Dendritic cell treated with granulocyte-macrophage colony-stimulating factor and Interleukin-4, amounts not matched to agents 40 ng/mL and 50 ng/mL, for 4 days (primary cell): ENCODE measurements around the gene NAGS.
A peak's percentile ranks its signal among the peaks of the same experiment; 100 is the strongest.
"Not testable (repeated sequence)": the region's sequence is repeated elsewhere in the genome, so short reads cannot be mapped to it uniquely, and the experiment has no call there.

ENCODE experiments used
- H3K27ac Mint-ChIP-seq: one replicate; pipeline ENCODE4 v1.8.0; 2022; ENCODE audit warnings: mild to moderate bottlenecking, mixed read lengths
- H3K27me3 Mint-ChIP-seq: one replicate; pipeline ENCODE4 v1.8.0; 2022; ENCODE audit warnings: mild to moderate bottlenecking, mixed read lengths
- H3K36me3 Mint-ChIP-seq: one replicate; pipeline ENCODE4 v1.8.0; 2022; ENCODE audit warnings: low read depth, mixed read lengths
- H3K4me1 Mint-ChIP-seq: one replicate; pipeline ENCODE4 v1.8.0; 2022; ENCODE audit warnings: low read depth, mixed read lengths
- H3K4me3 Mint-ChIP-seq: one replicate; pipeline ENCODE4 v1.8.0; 2022; ENCODE audit warnings: mild to moderate bottlenecking, moderate library complexity, mixed read lengths
- H3K9me3 Mint-ChIP-seq: one replicate; pipeline ENCODE4 v1.8.0; 2022; ENCODE audit warnings: mixed read lengths
- intact Hi-C: fragments of 100-400 bp; cut with micrococcal nuclease; formaldehyde crosslinking; loops from one replicate; pipeline ENCODE4 v1.15.0; 2022

NAGS gene

DNA sequence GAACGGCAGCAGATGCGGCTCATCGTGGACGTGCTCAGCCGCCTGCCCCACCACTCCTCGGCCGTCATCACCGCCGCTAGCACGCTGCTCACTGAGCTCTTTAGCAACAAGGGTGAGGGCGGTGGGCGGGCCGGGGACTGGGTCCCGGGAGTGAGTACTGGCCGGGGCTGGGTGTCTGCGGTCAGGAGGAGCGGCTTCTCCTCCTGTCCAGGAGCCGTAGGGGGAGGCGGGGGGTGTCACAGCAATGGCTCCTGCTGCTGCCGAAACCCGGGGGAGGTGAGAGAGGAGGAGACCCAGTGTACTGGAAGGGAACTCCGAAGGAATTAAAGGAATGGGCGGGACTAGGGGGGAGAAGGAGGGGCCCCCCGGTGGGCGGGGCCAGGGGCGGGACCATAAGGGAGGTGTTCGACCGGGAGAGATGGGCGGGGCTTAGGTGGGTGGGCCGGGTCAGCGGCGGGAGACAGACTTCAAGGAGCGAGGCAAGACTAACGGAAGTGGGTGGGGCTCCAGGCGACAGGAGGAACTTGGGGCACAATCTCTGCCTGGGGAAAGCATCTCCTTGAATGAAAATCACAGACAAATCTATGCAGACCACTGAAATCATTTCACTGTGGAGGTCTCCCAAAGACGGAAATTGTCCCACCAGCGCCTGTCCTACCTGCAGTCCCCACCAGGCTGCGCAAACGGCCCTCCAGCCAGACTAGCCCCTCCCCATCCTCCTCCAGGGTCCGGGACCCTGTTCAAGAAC is 2.4 kb downstream of the NAGS start:
- H3K4me1 Mint-ChIP-seq = peaks cover 70% of the 10 kb centered on the region
- peaks cover 39% of the 10 kb centered on the region for H3K36me3 Mint-ChIP-seq
- H3K27ac Mint-ChIP-seq = peak overlapping the region; percentile 84
- H3K4me3 Mint-ChIP-seq = peak overlapping the region; percentile 84
- intact Hi-C loops = loop anchor here (2.0 kb wide), 1 partner anchor 64 kb away; the partner anchor contains the start of gene G6PC3
- H3K27me3 Mint-ChIP-seq = peaks cover 42% of the 10 kb centered on the region
- H3K9me3 Mint-ChIP-seq = no peaks in the 10 kb centered on the region

- Mint-ChIP-seq H3K27ac (peak overlapping the region; percentile 84), H3K27me3 (peaks cover 34% of the 10 kb centered on the region), H3K4me3 (peak overlapping the region; percentile 84), H3K36me3 (peaks cover 47% of the 10 kb centered on the region), H3K4me1 (peaks cover 70% of the 10 kb centered on the region), H3K9me3 (no peaks in the 10 kb centered on the region)
- intact Hi-C loops = loop anchor here (2.0 kb wide), 1 partner anchor 63 kb away; the partner anchor contains the start of gene G6PC3
These were observed 3.2 kb downstream of the NAGS start for GRCh38 chr17:44007346-44008204.

- peak overlapping the region; percentile 84 for H3K4me3 Mint-ChIP-seq
- peaks cover 31% of the 10 kb centered on the region for H3K27me3 Mint-ChIP-seq
- H3K36me3 Mint-ChIP-seq = peaks cover 52% of the 10 kb centered on the region
- peak overlapping the region; percentile 84 for H3K27ac Mint-ChIP-seq
- peaks cover 70% of the 10 kb centered on the region for H3K4me1 Mint-ChIP-seq
- H3K9me3 Mint-ChIP-seq = no peaks in the 10 kb centered on the region
- intact Hi-C loops = no loop called here
These were observed 3.9 kb downstream of the NAGS start for GRCh38 chr17:44008205-44008909.

DNA sequence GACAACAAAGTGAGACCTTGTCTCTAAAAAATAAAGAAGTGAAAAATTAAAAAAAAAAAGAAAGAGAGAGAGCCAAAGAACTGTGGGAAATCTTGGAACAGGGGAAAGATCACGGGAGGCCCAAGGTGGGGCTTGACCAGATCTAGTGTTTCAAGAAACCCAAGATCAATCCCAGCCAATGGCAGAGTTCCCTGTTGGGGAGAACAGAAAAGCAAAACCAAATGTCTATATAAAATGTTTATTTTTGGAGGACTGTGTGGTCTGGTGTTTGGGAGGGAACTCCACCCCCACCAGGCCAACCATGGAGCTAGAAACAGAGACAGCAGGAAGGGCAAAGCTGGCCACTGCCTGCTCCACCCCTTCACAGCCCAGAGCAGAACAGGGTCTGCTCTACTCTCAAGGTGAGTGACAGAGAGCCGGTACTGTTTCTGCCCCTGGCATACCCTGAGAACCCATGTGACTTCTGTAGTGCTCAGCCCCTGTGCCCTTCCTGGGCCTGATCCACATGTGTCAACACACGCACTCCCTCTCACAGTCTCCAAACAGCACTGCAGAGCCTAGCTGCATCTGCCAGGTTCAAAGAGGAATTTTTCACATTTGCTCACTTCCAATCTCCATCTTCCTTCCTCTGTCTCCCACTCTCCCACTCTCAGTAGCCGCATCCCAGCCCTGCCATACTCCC is 6.7 kb downstream of the NAGS start:
- no peak overlapping the region for H3K4me3 Mint-ChIP-seq
- peak overlapping the region; percentile 0 for H3K27ac Mint-ChIP-seq
- intact Hi-C loops = loop anchor here (10.0 kb wide), 1 partner anchor 104 kb away; no protein-coding TSS in a partner anchor
- H3K9me3 Mint-ChIP-seq = no peaks in the 10 kb centered on the region
- peaks cover 61% of the 10 kb centered on the region for H3K36me3 Mint-ChIP-seq
- H3K4me1 Mint-ChIP-seq = peaks cover 66% of the 10 kb centered on the region
- H3K27me3 Mint-ChIP-seq = peaks cover 6% of the 10 kb centered on the region

- Mint-ChIP-seq H3K4me3 (no peak overlapping the region), H3K27ac (no peak overlapping the region)
- intact Hi-C loops = loop anchor here (10.0 kb wide), 1 partner anchor 103 kb away; no protein-coding TSS in a partner anchor
These were observed 7.5 kb downstream of the NAGS start for GRCh38 chr17:44011876-44012275.

DNA sequence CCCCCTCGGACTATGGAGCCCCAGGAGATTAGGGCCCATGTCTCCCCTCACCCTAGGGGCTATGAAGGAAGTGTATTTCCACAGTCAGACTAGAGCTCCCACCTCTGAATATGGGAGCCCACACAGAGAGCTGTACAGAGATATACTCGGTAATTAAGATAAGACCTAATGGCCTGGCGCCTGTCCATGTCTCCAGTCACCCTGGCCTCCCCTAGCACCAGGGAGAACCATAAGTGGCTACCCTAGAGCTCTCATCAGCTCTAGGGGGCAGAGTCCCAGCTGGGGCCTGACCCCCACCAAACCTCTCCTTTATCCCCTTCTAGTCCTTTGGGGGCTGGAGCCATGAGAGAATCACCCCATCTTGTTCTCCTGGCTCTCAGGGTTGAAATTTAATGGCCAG is 8.0 kb downstream of the NAGS start:
- Mint-ChIP-seq H3K27ac (no peak overlapping the region), H3K9me3 (no peaks in the 10 kb centered on the region), H3K36me3 (peaks cover 61% of the 10 kb centered on the region), H3K4me1 (peaks cover 57% of the 10 kb centered on the region), H3K27me3 (peaks cover 2% of the 10 kb centered on the region), H3K4me3 (no peak overlapping the region)
- intact Hi-C loops = loop anchor here (10.0 kb wide), 1 partner anchor 102 kb away; no protein-coding TSS in a partner anchor

More at GRCh38 chr17:44011876-44012275, 7.5 kb downstream of the NAGS start:
- Mint-ChIP-seq H3K27me3 (peaks cover 2% of the 10 kb centered on the region), H3K4me1 (peaks cover 61% of the 10 kb centered on the region), H3K36me3 (peaks cover 61% of the 10 kb centered on the region), H3K9me3 (no peaks in the 10 kb centered on the region)

- Mint-ChIP-seq H3K27ac (no peak overlapping the region), H3K27me3 (peaks cover 2% of the 10 kb centered on the region), H3K4me1 (peaks cover 52% of the 10 kb centered on the region), H3K9me3 (no peaks in the 10 kb centered on the region), H3K4me3 (no peak overlapping the region), H3K36me3 (peaks cover 61% of the 10 kb centered on the region)
- intact Hi-C loops = loop anchor here (10.0 kb wide), 1 partner anchor 102 kb away; no protein-coding TSS in a partner anchor
These were observed 8.5 kb downstream of the NAGS start for GRCh38 chr17:44012874-44013273.

- intact Hi-C loops = loop anchor here (10.0 kb wide), 1 partner anchor 101 kb away; no protein-coding TSS in a partner anchor
- no peaks in the 10 kb centered on the region for H3K9me3 Mint-ChIP-seq
- peaks cover 2% of the 10 kb centered on the region for H3K27me3 Mint-ChIP-seq
- H3K4me1 Mint-ChIP-seq = peaks cover 40% of the 10 kb centered on the region
- peak overlapping the region; percentile 99 for H3K27ac Mint-ChIP-seq
- H3K4me3 Mint-ChIP-seq = peak overlapping the region; percentile 100
- peaks cover 50% of the 10 kb centered on the region for H3K36me3 Mint-ChIP-seq
These were observed 9.7 kb downstream of the NAGS start for GRCh38 chr17:44014133-44014436.

DNA sequence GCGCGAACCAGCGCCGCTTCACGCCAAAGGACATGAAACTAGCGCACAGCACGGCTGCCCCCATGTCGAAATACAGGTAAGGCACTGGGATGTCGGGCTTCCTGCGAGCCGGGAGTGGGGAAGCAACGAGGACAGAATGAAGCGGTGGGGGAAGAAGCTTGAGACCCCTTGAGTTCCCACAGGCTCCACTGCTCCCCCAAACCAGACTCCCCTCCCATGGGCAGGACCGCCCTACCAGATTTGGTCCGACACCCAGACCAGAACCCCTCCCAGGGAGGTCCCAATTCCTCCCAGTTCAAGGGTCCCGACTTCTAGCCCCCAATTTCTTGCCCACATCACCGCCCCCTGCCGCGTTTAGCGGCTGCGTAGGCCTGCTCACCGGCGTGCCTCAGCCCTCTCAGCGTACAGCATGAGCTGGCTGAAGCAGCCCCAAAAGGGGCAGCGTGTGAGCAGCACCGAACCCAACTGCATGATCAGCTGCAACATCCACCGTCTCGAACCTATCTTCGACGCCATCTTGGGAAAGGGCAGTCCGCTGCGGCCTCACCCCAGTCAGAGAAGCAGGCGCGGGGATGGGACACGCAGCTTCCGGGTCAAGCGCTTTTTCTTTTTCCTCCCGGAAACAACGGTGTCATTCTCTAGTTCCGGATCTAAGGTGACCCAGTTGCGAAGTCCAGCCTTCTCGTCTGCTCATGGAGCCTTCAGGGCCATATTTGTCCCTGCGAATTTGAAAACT is 10.2 kb downstream of the NAGS start, which contains the start of gene TMEM101:
Gene TMEM101 (minus strand): TSS at position 527 of the 736 bp plus-strand sequence. CDS start 11 bp downstream, at position 516.
- peak within 1 kb of the TSS; percentile 99 for H3K27ac Mint-ChIP-seq
- peaks cover 2% of the 10 kb centered on the region for H3K27me3 Mint-ChIP-seq
- no peaks in the 10 kb centered on the region for H3K9me3 Mint-ChIP-seq
- intact Hi-C loops = loop anchor here (10.0 kb wide), 1 partner anchor 100 kb away; no protein-coding TSS in a partner anchor
- H3K4me1 Mint-ChIP-seq = peaks cover 35% of the 10 kb centered on the region
- peak within 1 kb of the TSS; percentile 100 for H3K4me3 Mint-ChIP-seq
- peaks cover 44% of the 10 kb centered on the region for H3K36me3 Mint-ChIP-seq

DNA sequence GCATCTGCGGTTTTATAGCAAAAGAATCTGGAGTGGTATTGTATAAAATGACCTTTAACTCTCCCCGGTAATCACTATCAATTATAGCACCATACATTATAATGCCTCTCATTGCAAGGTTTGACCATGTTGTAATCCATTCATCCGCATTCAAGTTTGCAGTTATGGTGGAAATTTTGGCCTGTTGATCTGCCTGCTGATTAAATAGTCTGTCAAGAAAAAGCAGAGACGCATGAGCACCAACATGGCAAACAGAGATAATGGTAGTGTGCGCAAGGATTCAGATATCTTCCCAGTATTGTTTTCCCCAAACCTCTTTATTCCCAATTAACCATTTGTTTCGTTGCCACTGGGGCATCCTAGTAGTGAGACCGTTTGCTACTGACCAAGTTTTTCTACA is 16.8 kb downstream of the NAGS start:
- H3K9me3 Mint-ChIP-seq, H3K4me1 Mint-ChIP-seq, H3K4me3 Mint-ChIP-seq, H3K27ac Mint-ChIP-seq, H3K27me3 Mint-ChIP-seq, intact Hi-C loops: not testable (repeated sequence)
- peaks cover 53% of the 10 kb centered on the region for H3K36me3 Mint-ChIP-seq

GRCh38 chr17:44022246-44022645 is 17.8 kb downstream of the NAGS start:
- H3K27me3 Mint-ChIP-seq = no peaks in the 10 kb centered on the region
- peaks cover 53% of the 10 kb centered on the region for H3K36me3 Mint-ChIP-seq
- H3K9me3 Mint-ChIP-seq = no peaks in the 10 kb centered on the region
- H3K4me1 Mint-ChIP-seq = no peaks in the 10 kb centered on the region
- no peak overlapping the region for H3K27ac Mint-ChIP-seq
- H3K4me3 Mint-ChIP-seq = no peak overlapping the region
- intact Hi-C loops = no loop called here

- no peak overlapping the region for H3K27ac Mint-ChIP-seq
- no peaks in the 10 kb centered on the region for H3K27me3 Mint-ChIP-seq
- H3K4me1 Mint-ChIP-seq = no peaks in the 10 kb centered on the region
- intact Hi-C loops = no loop called here
- H3K36me3 Mint-ChIP-seq = peaks cover 54% of the 10 kb centered on the region
- H3K9me3 Mint-ChIP-seq = no peaks in the 10 kb centered on the region
- H3K4me3 Mint-ChIP-seq = no peak overlapping the region
These were observed 19.3 kb downstream of the NAGS start for GRCh38 chr17:44023545-44024270.
